ENCODE results near the gene SNX7. TPM values are rescaled to one million over a fixed set of nuclear protein-coding genes. Genes with fewer than 3 reads are reported as not detected.

The SNX7 gene
- total and polyA plus RNA-seq, 2 donors (not counting 3 experiments of a cell fraction or from before 2014, with no cell fraction given) = 22.4 to 37.9 TPM

GRCh38 chr1:98651116-98651632, 10.3 kb upstream of the SNX7 start:
- dilution Hi-C loops (cut with MboI; ENCODE audit: extremely low pct_ligation_motif_present, low sequenced_read_pairs) = no loop called here
- Histone ChIP-seq H3K4me3 (replicated peaks in 1 of 3; ENCODE audit: insufficient read depth in 1 of 3, low read depth in 1 of 3, low read length in 3 of 3) (no peak overlapping the region), H3K4me1 (ENCODE audit: control insufficient read depth, extremely low read depth, insufficient read depth, low read length) (no peaks in the 10 kb centered on the region), H3K27ac (ENCODE audit: insufficient read depth, low read depth, low read length) (no peak overlapping the region), H3K36me3 (ENCODE audit: control insufficient read depth in 2 of 2, extremely low read depth in 1 of 2, insufficient read depth in 2 of 2, low read length in 2 of 2) (no peaks in the 10 kb centered on the region), H3K79me2 (ENCODE audit: control insufficient read depth, insufficient read depth, low read length) (no peaks in the 10 kb centered on the region), H3K9me3 (replicated peaks; ENCODE audit: control insufficient read depth, insufficient read depth, low read length) (no peaks in the 10 kb centered on the region), H3K9me1 (replicated peaks; ENCODE audit: control insufficient read depth, extremely low read depth, insufficient read depth, low read length) (no peaks in the 10 kb centered on the region), H3K27me3 (ENCODE audit: control insufficient read depth in 2 of 2, insufficient read depth in 2 of 2, low read length in 2 of 2) (peaks cover 0 to 2% of the 10 kb centered on the region in 2 experiments), H3K9ac (replicated peaks; ENCODE audit: extremely low read depth, insufficient read depth, low read length) (no peak overlapping the region), H2AFZ (ENCODE audit: low read depth, low read length) (no peak overlapping the region), H3K4me2 (ENCODE audit: insufficient read depth, low read length) (no peak overlapping the region), H4K20me1 (replicated peaks; ENCODE audit: control insufficient read depth, extremely low read depth, insufficient read depth, low read length) (no peaks in the 10 kb centered on the region)
- no TSS peak for BruUV-seq (replicated peaks)
- CTCF ChIA-PET = interaction anchor here (1.1 kb wide), 1 partner anchor 19 kb away, joined by 3 read pairs; no protein-coding TSS in a partner anchor
- intact Hi-C loops (cut with micrococcal nuclease) = no loop called here
- FAIRE-seq (no peak), DNase-seq (ENCODE audit: low read depth, low spot score) (no peak)
- TF ChIP-seq JUN (IDR thresholded peaks at IDR 0.05; ENCODE audit: borderline replicate concordance, insufficient read depth, insufficient read length, low read depth) = no peak
- TF ChIP-seq EZH2 (IDR thresholded peaks at IDR 0.05; ENCODE audit: borderline replicate concordance, low read depth, low read length, severe bottlenecking) = no peak
- TF ChIP-seq CTCF (IDR thresholded peaks at IDR 0.05; ENCODE audit: extremely low read depth in 1 of 2, insufficient read depth in 1 of 2, low read depth in 1 of 2, low read length in 2 of 2) = no peak
- TF ChIP-seq POLR2A (IDR thresholded peaks at IDR 0.05; ENCODE audit: low read depth, low read length) = no peak
- TF ChIP-seq FOS (IDR thresholded peaks at IDR 0.05; ENCODE audit: borderline replicate concordance, insufficient read depth, low read length) = no peak
- TF ChIP-seq MAX (IDR thresholded peaks at IDR 0.05; ENCODE audit: insufficient read depth, insufficient read length) = no peak
- no peak for TF ChIP-seq POLR2AphosphoS5 (IDR thresholded peaks at IDR 0.05; ENCODE audit: insufficient read depth, low read depth, low read length)
- TF ChIP-seq GATA2 (IDR thresholded peaks at IDR 0.05; ENCODE audit: insufficient read depth, insufficient read length, low read depth, low read length) = no peak
- TF ChIP-seq MYC (IDR thresholded peaks at IDR 0.05; ENCODE audit: low read depth, low read length) = no peak
- POLR2A ChIA-PET = no interaction called here
